Measurements from ENCODE around the gene NIN.
A peak's percentile ranks its signal among the peaks of the same experiment; 100 is the strongest.
"Not testable (repeated sequence)": the region's sequence is repeated elsewhere in the genome, so short reads cannot be mapped to it uniquely, and the experiment has no call there.

Gene NIN

GRCh38 chr14:50697659-50698290 is 133.2 kb downstream of the NIN start:
- DNase-seq, result peak; percentile 77

GRCh38 chr14:50694260-50694659 is 136.7 kb downstream of the NIN start:
- DNase-seq, result not testable (repeated sequence)

DNA sequence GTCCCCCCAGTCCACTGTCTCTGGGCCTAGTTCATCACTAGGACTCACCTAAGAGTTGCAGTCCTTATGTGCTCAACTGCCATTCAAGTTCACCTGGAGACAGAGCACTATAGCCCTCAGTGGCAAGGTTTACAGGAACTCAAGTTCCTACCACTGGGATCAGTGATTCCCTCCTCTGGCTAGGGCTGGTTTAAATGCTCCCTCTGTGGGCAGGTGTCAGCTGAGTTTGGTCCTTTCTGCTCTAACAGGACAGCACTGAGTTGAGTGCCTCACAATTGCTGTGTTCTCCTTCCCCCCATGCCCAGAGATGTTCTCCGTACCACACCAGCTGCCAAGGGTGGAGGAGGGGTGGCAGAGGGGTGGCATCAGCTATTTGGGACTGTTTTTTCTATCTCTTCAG is 142.1 kb downstream of the NIN start:
- DNase-seq, result no peak

DNA sequence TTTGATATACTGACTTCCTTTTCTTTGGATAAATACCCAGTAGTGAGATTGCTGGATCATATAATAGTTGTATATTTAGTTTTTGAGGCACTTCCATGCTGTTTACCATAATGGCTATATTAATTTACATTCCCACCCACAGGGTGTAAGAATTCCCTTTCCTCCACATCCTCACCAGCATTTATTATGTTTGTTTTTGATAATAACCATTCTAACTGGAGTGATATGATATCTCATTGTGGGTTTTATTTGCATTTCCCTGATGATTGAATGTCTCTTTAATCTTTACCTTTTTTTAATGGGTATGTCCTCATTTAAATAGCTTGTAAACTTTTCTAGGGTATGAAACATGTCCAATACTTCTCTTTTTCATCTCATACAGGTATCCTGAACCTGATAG is 151.3 kb downstream of the NIN start:
- DNase-seq, result no peak

DNA sequence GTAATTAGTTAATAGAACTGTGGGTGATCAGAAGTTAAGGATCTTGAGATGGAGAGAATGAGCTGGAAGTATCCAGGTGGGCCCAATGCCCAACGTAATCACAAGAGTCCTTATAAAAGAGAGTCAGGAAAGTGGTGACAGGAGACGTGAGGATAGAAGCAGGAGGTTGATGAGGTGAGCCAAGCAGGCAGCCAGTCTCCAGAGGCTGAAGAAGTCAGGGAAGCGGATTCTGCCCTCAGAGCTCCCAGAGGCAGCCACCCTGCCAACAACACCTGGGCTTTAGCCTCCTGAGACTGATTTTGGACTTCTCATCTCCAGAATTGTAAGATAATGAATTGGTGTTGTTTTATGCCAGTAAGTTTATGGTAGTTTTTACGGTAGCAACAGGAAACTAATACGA is 152.8 kb downstream of the NIN start:
- DNase-seq, result no peak

- peak; percentile 66 for DNase-seq
Observed at GRCh38 chr14:50677527-50678063, 153.4 kb downstream of the NIN start.

DNA sequence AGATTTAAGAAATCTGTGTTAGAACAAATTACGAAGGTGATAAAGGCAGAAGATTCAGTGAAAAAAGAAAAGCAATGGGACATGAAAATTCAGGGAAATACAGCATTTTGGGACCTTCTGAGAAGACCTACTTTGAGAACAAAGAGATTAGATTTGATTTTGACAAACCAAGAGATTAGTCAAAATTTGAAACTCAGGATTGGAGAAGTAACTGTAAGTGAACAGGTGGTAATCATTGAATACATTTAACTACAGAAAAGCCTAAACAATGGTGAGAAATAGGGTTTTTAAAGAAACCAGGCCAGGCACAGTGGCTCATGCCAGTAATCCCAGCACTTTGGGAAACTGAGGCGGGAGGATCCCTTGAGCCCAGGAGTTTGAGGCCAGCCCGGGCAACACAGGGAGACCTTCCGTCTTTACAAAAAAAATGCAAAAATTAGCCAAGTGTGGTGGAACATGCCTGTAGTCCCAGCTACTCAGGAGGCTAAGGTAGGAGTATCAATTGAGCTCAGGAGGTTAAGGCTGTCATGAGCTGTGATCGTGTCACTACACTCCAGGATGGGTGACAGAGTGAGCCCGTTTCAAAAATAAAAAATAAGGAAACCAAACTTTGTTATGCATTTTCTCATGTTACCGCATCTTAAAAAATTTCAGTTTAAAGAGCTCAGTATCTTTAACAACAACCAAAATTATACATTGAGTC is 154.0 kb downstream of the NIN start:
- no peak for DNase-seq

- DNase-seq, result peak; percentile 89
Observed at GRCh38 chr14:50675597-50675996, 155.4 kb downstream of the NIN start.

DNA sequence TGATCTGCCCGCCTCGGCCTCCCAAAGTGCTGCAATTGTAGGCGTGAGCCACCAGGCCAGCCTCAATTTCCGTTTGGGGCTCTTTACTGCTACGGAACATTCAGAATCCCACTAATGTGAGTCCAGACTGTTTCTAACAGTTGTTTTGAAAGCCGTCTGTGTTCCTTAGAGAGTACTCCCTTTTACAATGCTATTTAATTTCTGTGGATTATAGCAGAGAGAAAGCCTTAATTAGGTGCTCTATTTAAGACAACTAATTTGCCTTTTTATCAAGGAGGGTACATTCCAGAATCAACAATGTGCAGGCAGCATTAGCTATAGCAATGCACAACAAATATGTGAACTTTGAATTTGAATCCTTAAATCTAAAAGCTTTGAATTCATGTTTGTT is 160.1 kb downstream of the NIN start:
- DNase-seq, result no peak

DNA sequence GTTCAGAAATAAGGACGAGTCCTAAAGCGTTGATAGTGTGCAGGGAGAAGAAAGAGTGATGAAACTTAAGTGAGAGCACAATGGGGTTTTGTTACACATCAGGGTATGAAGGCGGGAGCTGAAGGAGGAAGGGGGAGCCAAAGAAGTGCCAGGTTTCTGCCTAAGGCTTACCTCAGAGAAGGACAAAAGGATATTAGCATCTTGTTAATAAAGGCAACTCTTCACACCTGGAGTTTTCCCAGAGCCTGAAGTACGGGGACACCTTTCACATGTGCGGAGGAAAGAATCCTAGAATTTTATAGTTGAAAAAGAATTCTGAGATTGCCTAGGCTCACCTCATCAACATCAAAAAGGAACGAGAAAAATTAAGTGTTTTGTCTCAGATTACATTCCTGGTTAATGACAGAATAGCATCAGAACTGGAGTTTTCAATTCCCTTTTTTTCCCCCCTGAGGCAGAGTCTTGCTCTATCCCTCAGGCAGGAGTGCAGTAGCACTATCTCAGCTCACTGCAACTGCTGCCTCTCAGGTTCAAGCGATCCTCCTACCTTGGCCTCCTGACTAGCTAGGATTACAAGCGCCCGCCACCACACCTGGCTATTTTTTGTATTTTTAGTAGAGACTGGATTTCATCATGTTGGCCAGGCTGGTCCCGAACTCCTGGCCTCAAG is 160.6 kb downstream of the NIN start:
- DNase-seq, result no peak
